AG04449 (cell line): ENCODE measurements around the gene INHBA.

ENCODE experiments used
- CTCF ChIA-PET: fragments of 350-600 bp; formaldehyde crosslinking; extraction: SDS; loops from one replicate; lab custom pipeline; 2021; ENCODE audit warnings: antibody characterized with exemption; lab: Yijun Ruan, JAX
- POLR2A ChIA-PET: fragments of 400-600, 350-600 bp; formaldehyde crosslinking; extraction: SDS; loops from one replicate; lab custom pipeline; 2020; ENCODE audit warnings: antibody characterized with exemption, inconsistent platforms; lab: Yijun Ruan, JAX
- DNase-seq: peaks from one replicate; pipeline ENCODE4 v3.0.0-alpha.2; 2010; ENCODE audit warnings: low read depth, low spot score
- H3K4me3 ChIP-seq: 2 replicates; pipeline ENCODE4 v1.5.1; 2011; ENCODE audit warnings: low read depth, mild to moderate bottlenecking, control low read depth, low read length
- CTCF ChIP-seq: IDR thresholded peaks from one replicate; pipeline ENCODE4 v1.5.1; 2011; ENCODE audit warnings: mild to moderate bottlenecking, moderate library complexity, low read length, control low read depth, inconsistent platforms; ENCODE audit not compliant: insufficient read depth; ENCODE audit errors: missing control alignments

Gene INHBA

GRCh38 chr7:41695661-41696322 is 7.1 kb downstream of the INHBA start:
- ChIA-PET POLR2A (interaction anchor here (0.7 to 1.3 kb wide), 5 partner anchors 10 to 710 kb away, joined by 3 read pairs; no protein-coding TSS in a partner anchor), CTCF (interaction anchor here (0.7 to 4.0 kb wide), 29 partner anchors 9 to 1463 kb away, joined by 3 to 17 read pairs (median 4); no protein-coding TSS in a partner anchor)
- peak overlapping the region; percentile 91 for H3K4me3 ChIP-seq
- DNase-seq = no peak
- TF ChIP-seq CTCF = no peak

- no peak overlapping the region; the same call in 1 of the 2 replicates for H3K4me3 ChIP-seq
- ChIA-PET POLR2A (interaction anchor here (1.3 to 1.6 kb wide), 2 partner anchors 8 to 591 kb away, joined by 3 to 4 read pairs; partner anchors contain the start of gene INHBA), CTCF (interaction anchor here (1.0 to 4.0 kb wide), 4 partner anchors 8 to 1362 kb away, joined by 3 to 17 read pairs (median 8); partner anchors contain the start of gene INHBA)
- TF ChIP-seq CTCF = no peak
- DNase-seq = no peak
Measured at GRCh38 chr7:41694495-41694894, 8.4 kb downstream of the INHBA start.

- ChIA-PET CTCF (interaction anchor here (0.6 to 4.0 kb wide), 9 partner anchors 9 to 813 kb away, joined by 3 to 17 read pairs (median 3); partner anchors contain the start of gene INHBA), POLR2A (interaction anchor here (0.9 to 1.6 kb wide), 3 partner anchors 9 to 590 kb away, joined by 3 to 4 read pairs (median 3); partner anchors contain the start of gene INHBA)
- H3K4me3 ChIP-seq = no peak overlapping the region
- peak; percentile 19 for TF ChIP-seq CTCF
- DNase-seq = no peak
Measured at GRCh38 chr7:41693150-41693997, 9.5 kb downstream of the INHBA start.

- CTCF ChIA-PET = interaction anchor here (1.0 to 1.3 kb wide), 5 partner anchors 9 to 812 kb away, joined by 3 read pairs; no protein-coding TSS in a partner anchor
- H3K4me3 ChIP-seq = no peak overlapping the region
- POLR2A ChIA-PET = no interaction called here
- TF ChIP-seq CTCF = no peak
- DNase-seq = no peak
Measured at GRCh38 chr7:41692251-41692650, 10.6 kb downstream of the INHBA start.

GRCh38 chr7:41691286-41692190 is 11.4 kb downstream of the INHBA start:
- POLR2A ChIA-PET = interaction anchor here (0.6 kb wide), 1 partner anchor 660 kb away, joined by 3 read pairs; no protein-coding TSS in a partner anchor
- no peak overlapping the region for H3K4me3 ChIP-seq
- CTCF ChIA-PET = interaction anchor here (1.0 kb wide), 1 partner anchor 111 kb away, joined by 3 read pairs; no protein-coding TSS in a partner anchor
- TF ChIP-seq CTCF = no peak
- no peak for DNase-seq
